ENCODE measurements around the gene BZW2. TPM values are rescaled to one million over a fixed set of nuclear protein-coding genes. Genes with fewer than 3 reads are reported as not detected.

The BZW2 gene
- polyA plus RNA-seq (2013, experiment 1 of 4), result 114 TPM
- polyA plus RNA-seq (2013, experiment 2 of 4), result 108 TPM
- polyA plus RNA-seq (2013, experiment 3 of 4), result 112 TPM
- polyA plus RNA-seq (2013, experiment 4 of 4), result 105 TPM

- 0 to 1% methylated on average over 73 of the region's 73 CpGs for WGBS, 2 experiments
Observed at GRCh38 chr7:16645593-16646471, at the start of gene BZW2, which contains the start of gene ANKMY2. BZW2 (plus strand) TSS chr7:16646181; CDS start chr7:16665444, 19,263 bp downstream. ANKMY2 (minus strand) TSS chr7:16645754; CDS start chr7:16645573, 181 bp downstream.

GRCh38 chr7:16598015-16598414, 48.0 kb upstream of the BZW2 start:
- WGBS, 2 experiments, result 58 to 73% methylated on average over 2 to 4 of the region's 4 CpGs
- H3K36me3 ChIP-seq (ENCODE audit: control insufficient read depth, insufficient read depth, low read length), result peaks cover 8% of the 10 kb centered on the region
- H3K4me1 ChIP-seq (ENCODE audit: control insufficient read depth, insufficient read depth, low read length), result peaks cover 7% of the 10 kb centered on the region
- no peaks in the 10 kb centered on the region for H3K27me3 ChIP-seq (ENCODE audit: control insufficient read depth, insufficient read depth, low read length, poor library complexity, severe bottlenecking)
- no peak overlapping the region for H3K4me3 ChIP-seq (ENCODE audit: insufficient read depth, low read depth, low read length)
- no peaks in the 10 kb centered on the region for H3K9me3 ChIP-seq (ENCODE audit: control insufficient read depth, low read length)
- H3K27ac ChIP-seq (ENCODE audit: insufficient read depth, low read depth, low read length, poor library complexity, severe bottlenecking), result no peak overlapping the region

More at GRCh38 chr7:16645593-16646471, at the start of gene BZW2, which contains the start of gene ANKMY2:
- Histone ChIP-seq H3K36me3 (ENCODE audit: control insufficient read depth, insufficient read depth, low read length) (no peaks in the 10 kb centered on the region), H3K4me1 (ENCODE audit: control insufficient read depth, insufficient read depth, low read length) (peaks cover 25% of the 10 kb centered on the region), H3K9me3 (ENCODE audit: control insufficient read depth, low read length) (no peaks in the 10 kb centered on the region), H3K4me3 (ENCODE audit: insufficient read depth, low read depth, low read length) (peak within 1 kb of the TSS; percentile 90), H3K27me3 (ENCODE audit: control insufficient read depth, insufficient read depth, low read length, poor library complexity, severe bottlenecking) (peaks cover 8% of the 10 kb centered on the region), H3K27ac (ENCODE audit: insufficient read depth, low read depth, low read length, poor library complexity, severe bottlenecking) (peak within 1 kb of the TSS; percentile 99)

DNA sequence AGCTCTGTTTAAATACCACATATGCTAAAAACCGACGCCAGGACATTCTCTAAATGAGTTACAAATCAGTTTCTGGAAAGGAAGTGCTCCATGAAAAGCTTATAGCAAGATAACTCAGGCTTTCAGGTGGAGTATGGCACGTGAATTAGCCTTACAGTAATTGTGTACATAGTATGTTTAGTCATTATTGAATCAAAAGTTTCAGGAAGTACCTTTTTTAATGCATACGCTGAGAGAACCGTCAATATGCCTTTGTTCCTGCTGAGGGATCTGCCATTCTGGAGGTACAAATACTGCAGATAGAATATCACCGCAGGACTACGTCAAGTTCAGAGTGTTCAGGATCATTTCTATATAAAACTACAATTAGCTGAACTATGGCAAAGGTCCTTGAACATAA, 46.1 kb upstream of the BZW2 start:
- WGBS, 2 experiments, result 94 to 95% methylated on average over 7 of the region's 7 CpGs
- Histone ChIP-seq H3K27me3 (ENCODE audit: control insufficient read depth, insufficient read depth, low read length, poor library complexity, severe bottlenecking) (no peaks in the 10 kb centered on the region), H3K27ac (ENCODE audit: insufficient read depth, low read depth, low read length, poor library complexity, severe bottlenecking) (no peak overlapping the region), H3K4me1 (ENCODE audit: control insufficient read depth, insufficient read depth, low read length) (peaks cover 7% of the 10 kb centered on the region), H3K9me3 (ENCODE audit: control insufficient read depth, low read length) (no peaks in the 10 kb centered on the region), H3K36me3 (ENCODE audit: control insufficient read depth, insufficient read depth, low read length) (peaks cover 21% of the 10 kb centered on the region), H3K4me3 (ENCODE audit: insufficient read depth, low read depth, low read length) (no peak overlapping the region)

- Histone ChIP-seq H3K36me3 (ENCODE audit: control insufficient read depth, insufficient read depth, low read length) (peaks cover 21% of the 10 kb centered on the region), H3K9me3 (ENCODE audit: control insufficient read depth, low read length) (no peaks in the 10 kb centered on the region), H3K4me3 (ENCODE audit: insufficient read depth, low read depth, low read length) (no peak overlapping the region), H3K27me3 (ENCODE audit: control insufficient read depth, insufficient read depth, low read length, poor library complexity, severe bottlenecking) (no peaks in the 10 kb centered on the region), H3K4me1 (ENCODE audit: control insufficient read depth, insufficient read depth, low read length) (peaks cover under 1% of the 10 kb centered on the region), H3K27ac (ENCODE audit: insufficient read depth, low read depth, low read length, poor library complexity, severe bottlenecking) (no peak overlapping the region)
Observed at GRCh38 chr7:16603633-16604032, 42.3 kb upstream of the BZW2 start.

DNA sequence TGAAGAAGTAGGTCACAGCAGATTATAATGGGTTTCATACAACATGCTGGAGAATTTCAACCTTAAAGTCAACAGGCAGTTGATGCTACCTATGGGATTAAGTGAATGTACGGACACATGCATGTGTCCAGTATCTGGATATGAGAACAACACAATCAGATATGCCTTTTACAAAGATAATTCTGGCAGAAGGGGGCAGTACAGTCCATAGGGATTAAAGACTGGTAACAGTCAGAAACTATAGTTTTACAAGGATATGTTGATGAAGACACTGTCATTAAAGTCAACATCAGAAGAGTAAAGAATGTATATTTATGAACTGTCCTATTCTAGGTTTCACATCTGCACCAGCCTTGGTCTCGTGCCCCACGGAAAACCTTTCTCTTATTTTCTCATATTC, 41.9 kb upstream of the BZW2 start:
- Histone ChIP-seq H3K9me3 (ENCODE audit: control insufficient read depth, low read length) (no peaks in the 10 kb centered on the region), H3K27me3 (ENCODE audit: control insufficient read depth, insufficient read depth, low read length, poor library complexity, severe bottlenecking) (no peaks in the 10 kb centered on the region), H3K36me3 (ENCODE audit: control insufficient read depth, insufficient read depth, low read length) (peaks cover 21% of the 10 kb centered on the region), H3K4me1 (ENCODE audit: control insufficient read depth, insufficient read depth, low read length) (no peaks in the 10 kb centered on the region), H3K4me3 (ENCODE audit: insufficient read depth, low read depth, low read length) (no peak overlapping the region), H3K27ac (ENCODE audit: insufficient read depth, low read depth, low read length, poor library complexity, severe bottlenecking) (no peak overlapping the region)
- WGBS, 2 experiments, result 98 to 100% methylated on average over 2 to 3 of the region's 3 CpGs

DNA sequence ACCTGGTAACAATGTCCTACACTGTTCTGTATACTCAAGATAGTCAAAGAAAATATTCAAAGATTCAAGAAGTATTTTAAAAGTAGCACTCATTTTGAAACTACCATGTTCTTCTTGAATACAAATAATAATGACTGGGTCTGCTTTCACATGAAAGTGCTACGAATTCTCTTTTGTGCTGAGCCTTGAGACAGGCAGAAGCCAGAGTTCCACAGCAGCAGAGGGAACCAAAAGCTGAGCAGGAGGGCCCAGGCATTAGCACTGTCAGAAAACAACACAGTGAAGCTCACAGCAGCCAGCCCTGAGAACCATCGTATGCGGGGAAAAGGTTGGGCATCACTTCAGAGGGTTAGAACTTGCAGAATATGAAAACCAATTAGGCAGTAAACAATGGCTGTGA, 39.3 kb upstream of the BZW2 start:
- Histone ChIP-seq H3K9me3 (ENCODE audit: control insufficient read depth, low read length) (no peaks in the 10 kb centered on the region), H3K27ac (ENCODE audit: insufficient read depth, low read depth, low read length, poor library complexity, severe bottlenecking) (no peak overlapping the region), H3K27me3 (ENCODE audit: control insufficient read depth, insufficient read depth, low read length, poor library complexity, severe bottlenecking) (no peaks in the 10 kb centered on the region), H3K4me3 (ENCODE audit: insufficient read depth, low read depth, low read length) (no peak overlapping the region), H3K4me1 (ENCODE audit: control insufficient read depth, insufficient read depth, low read length) (no peaks in the 10 kb centered on the region), H3K36me3 (ENCODE audit: control insufficient read depth, insufficient read depth, low read length) (peaks cover 22% of the 10 kb centered on the region)
- 80 to 84% methylated on average over 3 of the region's 3 CpGs for WGBS, 2 experiments

DNA sequence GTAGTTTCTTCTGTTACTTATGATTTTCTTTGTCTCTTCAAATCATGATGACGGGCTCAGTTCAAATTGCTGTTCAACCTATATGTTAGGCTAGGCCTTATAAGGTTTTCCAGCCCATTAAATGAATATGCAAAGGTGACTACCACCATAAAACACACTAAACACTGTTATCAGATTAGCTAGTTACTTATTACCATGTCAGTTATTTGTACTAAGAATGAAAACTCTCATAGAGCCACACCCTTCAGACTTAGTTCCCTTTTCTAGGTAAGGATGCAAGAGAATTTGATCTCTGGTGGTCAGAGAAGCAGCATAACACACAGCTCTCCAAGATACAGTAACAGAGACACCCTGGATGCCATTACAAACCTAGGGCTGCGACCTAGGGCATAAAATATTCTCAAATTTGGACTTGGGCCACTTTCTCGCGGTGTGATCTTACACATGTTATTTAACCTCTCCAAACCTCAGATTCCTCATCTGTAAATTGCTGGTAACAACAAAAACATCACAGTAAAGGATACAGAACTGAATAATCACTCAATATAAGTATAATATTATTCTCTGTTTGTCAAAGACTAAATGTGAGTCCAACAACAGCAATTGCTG, 36.0 kb upstream of the BZW2 start:
- H3K4me3 ChIP-seq (ENCODE audit: insufficient read depth, low read depth, low read length), result no peak overlapping the region
- WGBS, 2 experiments, result 93 to 94% methylated on average over 4 of the region's 4 CpGs
- H3K27ac ChIP-seq (ENCODE audit: insufficient read depth, low read depth, low read length, poor library complexity, severe bottlenecking), result no peak overlapping the region
- no peaks in the 10 kb centered on the region for H3K9me3 ChIP-seq (ENCODE audit: control insufficient read depth, low read length)
- H3K4me1 ChIP-seq (ENCODE audit: control insufficient read depth, insufficient read depth, low read length), result no peaks in the 10 kb centered on the region
- no peaks in the 10 kb centered on the region for H3K27me3 ChIP-seq (ENCODE audit: control insufficient read depth, insufficient read depth, low read length, poor library complexity, severe bottlenecking)
- H3K36me3 ChIP-seq (ENCODE audit: control insufficient read depth, insufficient read depth, low read length), result peaks cover 8% of the 10 kb centered on the region

DNA sequence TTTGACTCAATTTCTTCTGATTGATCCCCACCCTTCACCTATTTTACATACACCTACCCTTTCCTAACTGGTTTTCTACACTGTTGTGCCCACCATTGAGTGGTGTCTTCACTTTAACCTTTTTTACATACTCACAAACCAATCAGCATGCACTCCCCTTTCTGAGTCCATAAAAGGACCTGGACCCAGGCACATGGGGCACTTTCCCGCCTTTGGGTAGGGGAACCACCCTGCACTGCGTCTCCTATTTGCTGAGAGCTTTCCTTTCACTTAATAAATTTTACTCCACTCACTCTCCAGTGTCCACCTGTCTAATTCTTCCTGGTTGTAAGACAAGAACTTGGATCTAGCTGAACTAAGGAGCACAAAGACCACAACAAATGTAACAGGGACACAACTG, 34.3 kb upstream of the BZW2 start:
- WGBS, 2 experiments, result 94 to 98% methylated on average over 2 of the region's 2 CpGs
- Histone ChIP-seq H3K9me3 (ENCODE audit: control insufficient read depth, low read length) (no peaks in the 10 kb centered on the region), H3K4me1 (ENCODE audit: control insufficient read depth, insufficient read depth, low read length) (peaks cover 3% of the 10 kb centered on the region), H3K27me3 (ENCODE audit: control insufficient read depth, insufficient read depth, low read length, poor library complexity, severe bottlenecking) (no peaks in the 10 kb centered on the region), H3K36me3 (ENCODE audit: control insufficient read depth, insufficient read depth, low read length) (peaks cover 12% of the 10 kb centered on the region), H3K4me3 (ENCODE audit: insufficient read depth, low read depth, low read length) (no peak overlapping the region), H3K27ac (ENCODE audit: insufficient read depth, low read depth, low read length, poor library complexity, severe bottlenecking) (no peak overlapping the region)

- Histone ChIP-seq H3K4me3 (ENCODE audit: insufficient read depth, low read depth, low read length) (no peak overlapping the region), H3K9me3 (ENCODE audit: control insufficient read depth, low read length) (no peaks in the 10 kb centered on the region), H3K27me3 (ENCODE audit: control insufficient read depth, insufficient read depth, low read length, poor library complexity, severe bottlenecking) (no peaks in the 10 kb centered on the region), H3K36me3 (ENCODE audit: control insufficient read depth, insufficient read depth, low read length) (peaks cover 3% of the 10 kb centered on the region), H3K4me1 (ENCODE audit: control insufficient read depth, insufficient read depth, low read length) (peaks cover 4% of the 10 kb centered on the region), H3K27ac (ENCODE audit: insufficient read depth, low read depth, low read length, poor library complexity, severe bottlenecking) (no peak overlapping the region)
- WGBS, 2 experiments, result 58 to 59% methylated on average over 5 of the region's 5 CpGs
Observed at GRCh38 chr7:16615228-16615627, 30.8 kb upstream of the BZW2 start.

- WGBS, 2 experiments, result 56 to 91% methylated on average over 2 to 3 of the region's 4 CpGs
- Histone ChIP-seq H3K36me3 (ENCODE audit: control insufficient read depth, insufficient read depth, low read length) (peaks cover 3% of the 10 kb centered on the region), H3K27me3 (ENCODE audit: control insufficient read depth, insufficient read depth, low read length, poor library complexity, severe bottlenecking) (no peaks in the 10 kb centered on the region), H3K9me3 (ENCODE audit: control insufficient read depth, low read length) (no peaks in the 10 kb centered on the region), H3K27ac (ENCODE audit: insufficient read depth, low read depth, low read length, poor library complexity, severe bottlenecking) (no peak overlapping the region), H3K4me1 (ENCODE audit: control insufficient read depth, insufficient read depth, low read length) (peaks cover 4% of the 10 kb centered on the region), H3K4me3 (ENCODE audit: insufficient read depth, low read depth, low read length) (no peak overlapping the region)
Observed at GRCh38 chr7:16616122-16616521, 29.9 kb upstream of the BZW2 start.

Measured in ectodermal cell (in vitro differentiated cells).